ENCODE measurements around the gene ZNF524.

Gene ZNF524

DNA sequence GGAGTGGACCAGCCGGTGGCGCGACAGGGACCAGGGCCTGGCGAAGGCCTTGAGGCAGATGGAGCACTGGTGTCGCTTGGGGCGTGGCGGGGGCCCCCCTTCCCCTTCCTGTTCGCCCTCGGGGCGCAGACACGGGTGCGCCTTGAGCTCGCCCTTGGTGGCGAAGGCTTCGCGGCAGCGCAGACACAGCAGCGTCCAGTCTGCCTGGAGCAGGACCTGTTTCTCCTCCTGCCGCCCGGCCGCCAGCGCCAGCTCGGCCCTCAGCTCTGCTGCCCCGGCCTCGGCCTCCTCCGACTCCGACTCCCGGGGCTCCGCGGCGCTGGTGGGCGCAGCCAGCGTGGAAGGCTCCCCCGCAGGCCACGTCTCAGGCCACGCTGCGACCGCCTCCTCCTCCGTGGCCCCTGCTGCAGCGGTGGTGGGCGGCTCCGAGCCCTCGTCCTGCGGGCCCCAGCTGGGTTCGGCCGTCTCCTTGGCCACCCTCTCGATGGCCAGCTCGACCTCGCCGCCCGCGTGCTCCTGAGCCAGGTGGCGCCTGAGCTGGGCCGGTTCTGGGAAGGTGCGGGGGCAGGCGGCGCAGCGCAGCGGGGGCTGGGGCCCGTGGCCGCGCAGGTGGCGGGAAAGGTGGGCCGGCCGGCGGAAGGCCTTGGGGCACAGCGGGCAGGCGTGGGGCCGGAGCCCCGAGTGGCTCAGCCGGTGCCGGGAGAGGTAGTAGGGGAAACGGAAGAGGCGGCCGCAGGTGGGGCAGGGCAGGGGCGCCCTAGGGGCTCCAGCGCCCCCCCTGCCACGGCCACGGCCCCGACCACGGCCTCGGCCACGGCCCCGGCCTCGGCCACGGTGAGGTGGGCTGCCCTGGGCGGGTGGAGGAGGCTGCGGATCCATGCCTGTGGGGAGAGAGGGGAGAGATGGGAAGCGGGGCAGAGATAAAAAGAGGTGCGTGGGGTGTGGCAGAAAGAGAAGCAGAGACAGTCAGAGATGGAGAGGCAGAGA is 21.0 kb upstream of the ZNF524 start:
- TF ChIP-seq GATA2 (IDR thresholded peaks at IDR 0.05; ENCODE audit: low read depth, low read length) = no peak
- no peak for TF ChIP-seq GATA3 (IDR thresholded peaks at IDR 0.05; ENCODE audit: low read depth, low read length)

DNA sequence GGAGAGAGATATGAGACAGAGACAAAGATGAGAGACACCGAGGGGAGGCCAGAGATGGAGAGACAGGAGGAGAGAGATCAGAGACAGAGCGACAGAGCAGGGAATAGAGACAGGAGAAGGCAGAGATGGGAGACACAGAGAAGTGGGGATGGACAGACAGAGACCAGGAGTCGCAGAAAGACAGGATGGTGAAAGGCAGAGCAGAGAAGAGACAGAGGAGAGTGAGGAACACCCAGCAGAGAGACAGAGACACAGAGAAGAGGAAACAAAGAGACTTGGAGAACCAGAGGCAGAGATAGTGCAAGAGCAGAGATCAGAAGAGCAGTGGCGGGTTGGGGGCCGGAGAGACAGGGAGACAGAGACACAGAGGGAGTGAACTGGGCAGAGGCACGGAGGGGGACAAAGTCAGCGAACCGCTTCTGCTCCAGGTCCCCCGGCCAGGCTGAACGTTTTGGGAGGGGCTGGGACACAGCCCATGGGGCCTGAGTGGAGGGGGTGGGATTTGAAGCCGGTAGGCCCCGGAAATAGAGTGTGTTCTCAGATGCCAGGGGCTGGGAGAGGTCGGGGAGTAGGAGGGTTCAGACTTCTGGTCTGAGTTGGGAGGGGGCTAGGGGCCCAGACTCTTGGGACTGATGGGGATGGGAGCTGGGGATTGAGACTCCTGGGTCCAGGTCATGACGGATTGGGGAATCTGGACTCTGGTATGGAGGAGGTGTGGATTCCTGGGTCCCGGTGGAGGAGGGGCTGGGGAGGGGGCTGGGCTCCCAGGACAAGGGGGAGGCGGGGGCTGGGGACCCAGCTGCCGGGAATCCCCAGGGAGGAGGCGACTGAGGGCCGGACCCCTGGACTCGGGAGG is 20.1 kb upstream of the ZNF524 start:
- TF ChIP-seq GATA2 (IDR thresholded peaks at IDR 0.05; ENCODE audit: low read depth, low read length) (no peak), GATA3 (IDR thresholded peaks at IDR 0.05; ENCODE audit: low read depth, low read length) (no peak)

DNA sequence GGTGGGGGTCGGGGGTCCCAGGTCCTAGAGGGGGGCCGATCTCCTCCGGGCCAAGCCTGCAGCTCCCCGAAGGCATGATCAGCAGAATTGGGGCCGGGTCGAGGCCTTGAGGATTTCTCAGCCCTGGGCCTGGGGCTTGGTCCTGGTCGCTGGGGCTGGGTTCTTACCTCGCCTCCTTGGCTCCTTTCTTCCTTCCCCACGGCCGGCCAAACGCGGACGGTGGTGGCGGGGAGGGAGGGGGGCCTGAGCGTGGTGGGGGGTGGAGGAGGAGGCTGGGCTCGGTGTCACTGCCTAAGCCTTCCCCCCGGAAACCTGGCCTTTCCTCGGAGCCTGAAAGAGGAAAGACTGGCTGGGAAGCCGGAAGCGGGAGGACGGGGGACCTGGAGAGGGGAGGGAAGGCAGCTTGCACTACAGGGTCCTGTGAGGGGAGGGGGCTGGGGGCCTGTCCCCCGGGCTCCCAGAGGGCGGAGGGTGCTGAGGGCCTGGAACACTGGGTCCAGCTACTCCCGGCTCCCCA is 19.4 kb upstream of the ZNF524 start, which contains the start of gene ZNF579:
Gene ZNF579 (minus strand): TSS at position 221 of the 517 bp plus-strand sequence. CDS start 1,209 bp downstream, outside the sequence.
- no peak for TF ChIP-seq GATA3 (IDR thresholded peaks at IDR 0.05; ENCODE audit: low read depth, low read length)
- TF ChIP-seq GATA2 (IDR thresholded peaks at IDR 0.05; ENCODE audit: low read depth, low read length) = no peak

DNA sequence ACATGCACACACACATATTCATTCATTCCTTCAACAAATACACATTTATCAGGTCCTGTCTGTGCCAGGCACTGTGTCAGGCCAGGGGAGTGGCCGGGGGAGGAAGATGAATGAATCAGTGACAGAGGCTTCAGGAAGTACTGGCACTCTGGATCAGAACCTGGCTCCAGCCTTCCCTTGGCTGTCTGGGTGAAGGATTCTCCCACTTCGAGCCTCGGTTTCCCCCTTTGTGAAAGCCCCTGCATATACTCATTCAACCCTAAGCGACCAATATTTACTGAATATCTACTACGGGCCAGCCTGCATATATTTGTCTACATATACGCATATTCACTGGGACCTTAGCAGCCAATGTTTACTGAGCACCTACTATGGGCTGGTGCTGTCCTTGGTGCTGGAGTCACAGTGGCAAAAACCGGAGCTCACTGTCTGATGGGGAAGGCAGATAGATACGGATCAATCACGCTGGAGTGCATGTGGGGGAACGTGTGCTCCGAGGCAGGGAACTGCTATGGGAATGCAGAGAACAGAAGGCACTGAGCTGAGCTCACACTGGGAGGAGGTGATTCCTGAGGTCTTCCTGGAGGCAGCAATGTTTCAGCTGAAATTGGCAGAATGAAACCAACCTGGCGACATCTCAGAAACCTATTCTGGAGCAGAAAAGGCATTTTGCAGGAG is 18.8 kb upstream of the ZNF524 start:
- TF ChIP-seq GATA2 (IDR thresholded peaks at IDR 0.05; ENCODE audit: low read depth, low read length) (no peak), GATA3 (IDR thresholded peaks at IDR 0.05; ENCODE audit: low read depth, low read length) (no peak)

DNA sequence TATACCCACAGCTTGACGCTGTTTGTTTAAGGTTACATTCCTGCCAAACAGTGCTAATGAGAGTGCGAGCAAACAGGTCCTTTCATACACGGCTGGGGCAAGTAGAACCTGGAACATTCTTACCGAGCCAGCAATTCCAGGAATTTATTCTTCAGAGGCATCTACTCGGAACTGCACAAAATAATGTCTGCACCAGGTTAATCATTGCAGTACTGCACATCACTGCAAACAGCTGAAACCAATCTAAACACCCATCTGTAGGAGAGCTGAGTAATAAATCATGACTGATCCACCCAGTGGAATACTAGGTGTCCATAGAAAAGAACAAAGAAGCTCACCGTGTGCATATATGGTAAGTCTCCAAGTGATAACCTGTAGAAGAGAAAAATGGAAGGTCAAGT is 18.3 kb upstream of the ZNF524 start:
- TF ChIP-seq GATA2 (IDR thresholded peaks at IDR 0.05; ENCODE audit: low read depth, low read length) (no peak), GATA3 (IDR thresholded peaks at IDR 0.05; ENCODE audit: low read depth, low read length) (no peak)

DNA sequence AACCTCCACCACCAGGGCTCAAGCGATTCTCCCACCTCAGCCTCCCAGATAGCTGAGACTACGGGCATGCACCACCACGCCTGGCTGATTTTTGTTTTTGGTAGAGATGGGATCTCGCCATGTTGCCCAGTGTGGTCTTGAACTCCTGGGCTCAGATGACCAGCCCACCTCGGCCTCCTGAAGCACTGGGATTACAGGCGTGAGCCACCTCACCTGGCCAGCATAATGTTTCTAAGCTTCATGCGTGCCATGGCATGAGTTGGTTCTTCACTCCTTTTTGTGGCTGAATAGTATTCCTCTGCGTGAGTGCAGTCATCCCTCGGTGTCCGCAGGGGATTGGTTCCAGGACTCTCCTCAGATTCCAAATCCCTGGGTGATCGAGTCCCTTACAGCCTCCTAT is 15.2 kb upstream of the ZNF524 start:
- TF ChIP-seq GATA2 (IDR thresholded peaks at IDR 0.05; ENCODE audit: low read depth, low read length) (no peak), GATA3 (IDR thresholded peaks at IDR 0.05; ENCODE audit: low read depth, low read length) (no peak)

DNA sequence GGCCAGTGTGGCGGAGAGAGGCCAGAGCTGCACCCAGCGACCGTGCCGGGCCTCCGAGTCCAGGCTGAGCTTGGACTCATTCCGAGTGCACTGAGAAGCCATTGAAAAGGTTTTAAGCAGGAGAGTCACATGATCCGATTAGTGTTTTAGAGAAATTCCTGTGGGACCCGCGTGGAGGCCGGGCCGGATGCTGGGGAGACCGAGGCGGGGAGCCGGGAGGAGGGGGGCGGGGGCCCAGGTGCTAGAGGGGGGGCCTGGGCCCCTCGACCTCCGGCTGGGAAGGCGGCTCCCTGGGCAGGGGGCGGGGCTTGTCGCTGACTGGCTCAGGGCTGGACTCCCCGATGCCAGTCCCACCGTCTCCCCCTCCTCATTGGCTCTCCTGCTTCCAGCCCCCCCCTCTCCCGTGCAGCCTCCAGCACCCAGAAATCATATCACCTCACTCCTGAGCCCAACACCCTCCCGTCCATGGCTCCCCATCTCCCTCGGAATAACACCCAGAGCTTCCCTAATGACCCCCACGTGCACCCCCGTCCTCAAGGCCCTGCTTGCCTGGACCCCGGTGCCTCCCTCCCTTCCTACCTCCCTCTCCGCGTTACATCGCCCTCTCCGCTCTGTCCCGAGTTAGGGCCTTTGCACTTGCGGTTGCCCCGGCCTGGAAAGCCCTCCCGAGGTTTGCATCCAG is 14.3 kb upstream of the ZNF524 start:
- TF ChIP-seq GATA3 (IDR thresholded peaks at IDR 0.05; ENCODE audit: low read depth, low read length) (no peak), GATA2 (IDR thresholded peaks at IDR 0.05; ENCODE audit: low read depth, low read length) (no peak)

DNA sequence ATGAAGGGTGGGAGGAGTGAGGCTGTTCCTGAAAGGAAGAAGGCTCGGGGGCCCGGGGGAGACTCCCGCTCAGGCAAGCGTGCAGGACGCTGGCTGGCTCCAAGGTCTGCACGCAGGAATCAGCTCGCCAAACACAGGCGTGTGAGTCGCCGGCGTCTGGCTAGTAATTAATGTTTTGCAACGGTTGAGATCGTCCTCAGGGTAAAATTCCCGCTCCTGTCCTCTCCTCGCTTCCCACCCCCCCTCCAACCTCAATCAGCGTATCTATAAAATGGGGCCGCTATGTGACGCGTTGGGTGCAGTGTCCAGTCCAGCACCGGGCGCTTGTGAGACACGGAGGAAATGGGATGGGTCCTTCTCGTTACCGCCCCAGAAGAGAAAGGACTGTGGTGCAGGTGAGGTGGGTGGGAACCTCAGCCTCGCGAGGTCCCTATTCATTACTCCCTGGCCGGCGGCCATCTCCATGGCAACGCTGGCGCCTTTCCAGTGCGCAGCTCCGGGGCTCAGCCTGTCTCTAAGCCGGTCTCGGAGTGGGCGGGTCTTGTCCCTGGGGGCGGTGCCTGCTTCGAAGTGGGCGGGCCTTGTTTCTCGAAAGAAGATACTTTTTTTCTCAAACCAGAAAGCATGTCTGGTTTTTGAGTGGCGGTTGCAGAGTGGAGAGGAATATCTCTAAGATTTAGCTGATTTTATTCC is 13.0 kb upstream of the ZNF524 start:
- TF ChIP-seq GATA2 (IDR thresholded peaks at IDR 0.05; ENCODE audit: low read depth, low read length) (no peak), GATA3 (IDR thresholded peaks at IDR 0.05; ENCODE audit: low read depth, low read length) (no peak)

DNA sequence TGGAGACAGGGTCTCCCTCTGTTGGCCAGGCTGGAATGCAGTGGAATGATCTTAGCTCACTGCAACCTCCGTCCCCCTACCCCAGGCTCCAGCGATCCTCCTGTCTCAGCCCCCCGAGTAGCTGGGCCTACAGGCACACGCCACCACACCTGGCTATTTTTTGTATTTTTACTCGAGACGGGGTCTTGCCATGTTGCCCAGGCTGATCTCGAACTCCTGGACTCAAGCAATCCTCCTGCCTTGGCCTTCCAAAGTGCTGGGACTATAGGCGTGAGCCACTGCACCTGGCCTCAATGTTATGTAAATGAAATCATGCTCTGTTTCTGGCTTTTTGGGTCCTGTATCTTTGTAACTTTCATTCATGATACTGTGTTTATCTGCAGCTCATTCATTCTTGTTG is 11.3 kb upstream of the ZNF524 start:
- no peak for TF ChIP-seq GATA2 (IDR thresholded peaks at IDR 0.05; ENCODE audit: low read depth, low read length)
- no peak for TF ChIP-seq GATA3 (IDR thresholded peaks at IDR 0.05; ENCODE audit: low read depth, low read length)

DNA sequence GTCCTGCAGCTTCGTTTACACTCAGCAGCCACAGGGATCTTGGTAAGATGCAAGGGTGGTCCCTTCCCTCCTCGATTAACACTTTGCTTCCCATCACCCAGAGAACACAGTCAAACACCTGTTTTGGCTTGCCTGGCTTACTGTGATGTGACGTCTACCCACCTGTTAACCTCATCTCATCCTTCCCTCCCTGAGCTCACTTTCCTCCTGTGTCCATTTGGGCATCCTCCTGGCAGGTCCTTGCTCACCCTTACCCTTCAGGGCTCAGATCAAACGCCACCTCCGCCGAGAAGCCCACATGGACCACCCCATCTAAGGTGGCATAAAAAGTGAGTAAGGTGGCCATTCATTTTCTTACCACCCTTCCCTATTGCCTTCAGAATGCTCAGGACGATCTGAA is 10.0 kb upstream of the ZNF524 start:
- TF ChIP-seq GATA2 (IDR thresholded peaks at IDR 0.05; ENCODE audit: low read depth, low read length) (no peak), GATA3 (IDR thresholded peaks at IDR 0.05; ENCODE audit: low read depth, low read length) (no peak)

DNA sequence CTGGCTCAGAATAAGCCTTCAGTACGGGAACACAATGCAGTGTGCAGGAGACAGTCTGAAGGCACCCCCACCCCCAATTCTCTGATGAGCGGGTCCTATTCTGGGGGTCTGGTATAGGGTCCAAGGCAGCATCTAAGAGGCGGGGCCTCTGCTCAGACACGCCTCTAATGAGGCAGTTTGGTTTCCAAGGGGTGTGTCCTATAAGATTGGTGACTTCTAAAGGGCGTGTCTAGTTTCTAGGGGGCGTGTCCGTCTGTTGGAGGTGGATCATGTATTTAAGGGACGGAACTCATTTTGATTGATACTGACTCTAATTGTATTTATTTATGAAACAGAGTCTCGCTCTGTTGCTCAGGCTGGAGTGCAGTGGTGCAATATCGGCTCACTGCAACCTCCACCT is 9.5 kb upstream of the ZNF524 start:
- TF ChIP-seq GATA3 (IDR thresholded peaks at IDR 0.05; ENCODE audit: low read depth, low read length) = no peak
- no peak for TF ChIP-seq GATA2 (IDR thresholded peaks at IDR 0.05; ENCODE audit: low read depth, low read length)

DNA sequence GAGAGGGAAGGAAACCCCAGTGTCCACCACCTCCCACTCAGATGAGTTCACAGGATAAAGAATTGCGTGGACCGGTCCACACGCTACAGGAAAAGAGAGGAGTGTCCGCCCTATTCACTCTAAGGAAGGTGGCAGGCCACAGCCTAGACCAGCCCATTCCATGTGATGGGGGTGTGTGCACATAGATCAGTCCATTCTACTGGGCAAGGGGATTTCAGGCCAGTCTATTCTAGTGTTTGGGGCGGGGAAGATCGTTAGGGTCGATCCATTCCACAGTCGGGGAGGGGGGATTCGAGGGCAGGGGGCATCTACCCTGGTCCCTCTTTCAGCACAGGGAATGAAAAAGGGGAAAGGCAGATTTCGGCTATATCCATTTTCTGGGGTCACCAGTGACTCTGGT is 8.5 kb upstream of the ZNF524 start:
- TF ChIP-seq GATA3 (IDR thresholded peaks at IDR 0.05; ENCODE audit: low read depth, low read length) (no peak), GATA2 (IDR thresholded peaks at IDR 0.05; ENCODE audit: low read depth, low read length) (no peak)

Data from SH-SY5Y (cell line).